GM12875 (cell line): ENCODE results near the gene ZSWIM8.

Source experiments
- H3K4me3 ChIP-seq: one replicate; pipeline ENCODE4 v1.5.1; 2011; ENCODE audit warnings: low read depth, low read length, control low read depth
- TF ChIP-seq, protein P1 (sequence below): IDR thresholded peaks from 2 replicates; pipeline ENCODE4 v1.5.1; 2011; ENCODE audit warnings: low read depth, mild to moderate bottlenecking, control low read depth, inconsistent platforms, low read length, moderate library complexity, borderline replicate concordance; ENCODE audit not compliant: insufficient read depth

The ZSWIM8 gene

GRCh38 chr10:73850211-73850610, 64.8 kb downstream of the ZSWIM8 start:
- no peak overlapping the region for H3K4me3 ChIP-seq
- TF ChIP-seq, protein P1, sequence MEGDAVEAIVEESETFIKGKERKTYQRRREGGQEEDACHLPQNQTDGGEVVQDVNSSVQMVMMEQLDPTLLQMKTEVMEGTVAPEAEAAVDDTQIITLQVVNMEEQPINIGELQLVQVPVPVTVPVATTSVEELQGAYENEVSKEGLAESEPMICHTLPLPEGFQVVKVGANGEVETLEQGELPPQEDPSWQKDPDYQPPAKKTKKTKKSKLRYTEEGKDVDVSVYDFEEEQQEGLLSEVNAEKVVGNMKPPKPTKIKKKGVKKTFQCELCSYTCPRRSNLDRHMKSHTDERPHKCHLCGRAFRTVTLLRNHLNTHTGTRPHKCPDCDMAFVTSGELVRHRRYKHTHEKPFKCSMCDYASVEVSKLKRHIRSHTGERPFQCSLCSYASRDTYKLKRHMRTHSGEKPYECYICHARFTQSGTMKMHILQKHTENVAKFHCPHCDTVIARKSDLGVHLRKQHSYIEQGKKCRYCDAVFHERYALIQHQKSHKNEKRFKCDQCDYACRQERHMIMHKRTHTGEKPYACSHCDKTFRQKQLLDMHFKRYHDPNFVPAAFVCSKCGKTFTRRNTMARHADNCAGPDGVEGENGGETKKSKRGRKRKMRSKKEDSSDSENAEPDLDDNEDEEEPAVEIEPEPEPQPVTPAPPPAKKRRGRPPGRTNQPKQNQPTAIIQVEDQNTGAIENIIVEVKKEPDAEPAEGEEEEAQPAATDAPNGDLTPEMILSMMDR: no peak

DNA sequence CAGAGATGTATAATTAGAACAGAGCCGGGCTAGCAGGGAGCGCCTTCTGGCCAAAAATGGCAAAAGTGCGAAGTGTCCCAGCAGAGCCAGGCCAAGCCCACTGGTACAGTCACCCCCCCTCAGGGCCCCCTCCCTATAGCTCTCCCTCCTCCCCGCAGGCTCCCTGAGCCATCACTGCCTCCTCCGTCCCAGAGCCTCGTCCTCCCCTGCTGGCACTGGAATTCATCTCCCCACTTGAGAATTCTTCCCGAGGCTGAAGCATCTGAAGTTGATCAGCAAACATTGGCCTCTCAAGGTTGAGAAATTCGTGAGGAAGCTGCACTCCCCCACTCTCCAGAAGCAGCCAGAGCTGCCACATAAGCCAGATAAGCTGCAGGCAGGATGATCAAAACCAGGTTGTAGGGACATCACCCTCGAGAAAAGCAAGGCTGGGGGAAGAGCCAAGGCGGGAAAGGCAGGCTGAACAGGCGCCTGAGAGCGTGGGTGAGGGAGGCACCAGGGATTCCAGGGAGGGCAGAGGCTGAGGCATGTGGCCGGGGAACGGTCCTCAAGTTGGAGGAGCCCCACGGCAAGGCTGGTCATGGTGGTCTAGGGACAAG, 65.6 kb downstream of the ZSWIM8 start:
- no peak overlapping the region for H3K4me3 ChIP-seq
- TF ChIP-seq, protein P1: no peak
